Fibroblast of pulmonary artery (primary cell): ENCODE results near the gene DLAT.

Experiments used
- DNase-seq: peaks from one replicate; pipeline ENCODE4 v3.0.0-alpha.2; 2010; ENCODE audit warnings: low read depth
- H3K4me3 ChIP-seq: replicated peaks from 2 replicates; pipeline ENCODE4 v1.5.1; 2011; ENCODE audit warnings: low read depth, mild to moderate bottlenecking, control low read depth, low read length, moderate library complexity
- TF ChIP-seq, protein P1 (sequence below): IDR thresholded peaks from 2 replicates; pipeline ENCODE4 v1.5.1; 2011; ENCODE audit warnings: mild to moderate bottlenecking, control low read depth, low read length, inconsistent platforms; ENCODE audit errors: missing control alignments

DLAT gene

DNA sequence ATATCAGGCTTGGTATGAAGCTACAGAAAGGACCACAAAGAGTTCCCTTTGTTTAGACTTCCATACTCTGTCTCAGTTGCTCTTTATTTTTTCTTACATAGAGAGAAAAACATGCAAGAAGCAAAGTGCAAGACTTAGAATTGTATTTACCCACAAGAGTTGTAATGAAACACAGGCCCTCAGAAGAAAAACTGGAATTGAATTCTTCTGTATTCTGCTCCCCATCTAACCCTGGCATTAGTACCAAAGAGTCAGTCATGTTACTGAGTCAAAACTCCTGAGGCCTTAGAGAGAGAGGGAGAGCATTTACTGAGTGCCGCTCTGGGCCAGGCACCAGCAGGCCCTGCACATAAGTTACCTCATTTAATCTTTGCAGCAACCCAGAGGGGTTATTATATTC, 43.9 kb upstream of the DLAT start:
- H3K4me3 ChIP-seq, result no peak overlapping the region
- TF ChIP-seq, protein P1, sequence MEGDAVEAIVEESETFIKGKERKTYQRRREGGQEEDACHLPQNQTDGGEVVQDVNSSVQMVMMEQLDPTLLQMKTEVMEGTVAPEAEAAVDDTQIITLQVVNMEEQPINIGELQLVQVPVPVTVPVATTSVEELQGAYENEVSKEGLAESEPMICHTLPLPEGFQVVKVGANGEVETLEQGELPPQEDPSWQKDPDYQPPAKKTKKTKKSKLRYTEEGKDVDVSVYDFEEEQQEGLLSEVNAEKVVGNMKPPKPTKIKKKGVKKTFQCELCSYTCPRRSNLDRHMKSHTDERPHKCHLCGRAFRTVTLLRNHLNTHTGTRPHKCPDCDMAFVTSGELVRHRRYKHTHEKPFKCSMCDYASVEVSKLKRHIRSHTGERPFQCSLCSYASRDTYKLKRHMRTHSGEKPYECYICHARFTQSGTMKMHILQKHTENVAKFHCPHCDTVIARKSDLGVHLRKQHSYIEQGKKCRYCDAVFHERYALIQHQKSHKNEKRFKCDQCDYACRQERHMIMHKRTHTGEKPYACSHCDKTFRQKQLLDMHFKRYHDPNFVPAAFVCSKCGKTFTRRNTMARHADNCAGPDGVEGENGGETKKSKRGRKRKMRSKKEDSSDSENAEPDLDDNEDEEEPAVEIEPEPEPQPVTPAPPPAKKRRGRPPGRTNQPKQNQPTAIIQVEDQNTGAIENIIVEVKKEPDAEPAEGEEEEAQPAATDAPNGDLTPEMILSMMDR, result no peak
- no peak for DNase-seq

DNA sequence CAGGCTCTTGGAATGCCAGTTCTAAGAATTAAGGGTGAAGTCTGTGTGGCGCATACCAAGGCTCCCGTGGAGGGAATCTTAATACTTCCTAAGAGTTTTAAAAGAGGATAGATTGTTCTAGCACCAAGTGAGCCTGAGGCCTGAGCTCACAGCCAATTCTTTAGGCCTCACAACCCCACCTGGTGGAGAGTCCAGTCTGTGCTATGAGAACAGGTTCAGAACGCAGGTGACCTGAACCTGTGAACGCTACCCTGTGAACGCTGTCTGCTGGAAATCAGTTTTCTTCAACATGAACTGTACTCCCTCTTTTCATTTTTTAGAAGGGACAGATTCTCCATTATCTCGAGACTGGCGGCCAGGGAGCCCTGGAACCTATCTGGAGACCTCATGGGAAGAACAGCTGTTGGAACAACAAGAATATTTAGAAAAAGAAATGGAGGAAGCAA, 43.2 kb upstream of the DLAT start:
- no peak overlapping the region for H3K4me3 ChIP-seq
- TF ChIP-seq, protein P1, result peak; percentile 75
- peak; percentile 65 for DNase-seq

DNA sequence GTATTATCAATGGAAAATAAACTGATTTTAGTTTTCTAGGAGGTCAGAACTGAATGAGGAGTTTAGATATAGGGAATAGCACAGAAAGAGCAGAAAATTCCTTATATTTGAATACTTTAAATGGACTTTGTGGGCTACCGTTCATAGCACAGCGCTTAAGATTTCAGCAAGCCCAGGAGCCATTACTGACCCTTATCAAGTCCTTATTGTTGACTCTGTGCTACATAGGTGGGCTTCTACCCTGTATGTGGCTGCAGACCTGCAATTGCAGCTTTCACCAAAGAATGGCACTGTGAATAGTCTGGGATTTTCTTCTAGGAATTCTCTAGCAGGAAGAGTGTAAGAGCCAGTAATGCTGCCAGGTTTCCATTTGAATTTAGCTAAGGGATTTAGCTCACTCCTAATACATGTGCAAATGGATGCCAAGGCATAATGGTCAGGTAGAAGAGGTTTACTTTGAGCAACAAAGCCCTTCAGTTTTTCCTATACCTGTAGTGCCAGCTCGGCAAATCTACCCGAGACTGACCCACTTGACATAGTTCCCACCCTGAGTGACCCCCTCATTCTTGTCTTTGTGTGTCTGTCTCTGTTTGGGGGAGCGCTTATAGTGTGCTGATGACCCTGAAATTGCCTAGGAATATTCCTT, 42.5 kb upstream of the DLAT start:
- no peak overlapping the region for H3K4me3 ChIP-seq
- DNase-seq, result no peak
- TF ChIP-seq, protein P1, result no peak

DNA sequence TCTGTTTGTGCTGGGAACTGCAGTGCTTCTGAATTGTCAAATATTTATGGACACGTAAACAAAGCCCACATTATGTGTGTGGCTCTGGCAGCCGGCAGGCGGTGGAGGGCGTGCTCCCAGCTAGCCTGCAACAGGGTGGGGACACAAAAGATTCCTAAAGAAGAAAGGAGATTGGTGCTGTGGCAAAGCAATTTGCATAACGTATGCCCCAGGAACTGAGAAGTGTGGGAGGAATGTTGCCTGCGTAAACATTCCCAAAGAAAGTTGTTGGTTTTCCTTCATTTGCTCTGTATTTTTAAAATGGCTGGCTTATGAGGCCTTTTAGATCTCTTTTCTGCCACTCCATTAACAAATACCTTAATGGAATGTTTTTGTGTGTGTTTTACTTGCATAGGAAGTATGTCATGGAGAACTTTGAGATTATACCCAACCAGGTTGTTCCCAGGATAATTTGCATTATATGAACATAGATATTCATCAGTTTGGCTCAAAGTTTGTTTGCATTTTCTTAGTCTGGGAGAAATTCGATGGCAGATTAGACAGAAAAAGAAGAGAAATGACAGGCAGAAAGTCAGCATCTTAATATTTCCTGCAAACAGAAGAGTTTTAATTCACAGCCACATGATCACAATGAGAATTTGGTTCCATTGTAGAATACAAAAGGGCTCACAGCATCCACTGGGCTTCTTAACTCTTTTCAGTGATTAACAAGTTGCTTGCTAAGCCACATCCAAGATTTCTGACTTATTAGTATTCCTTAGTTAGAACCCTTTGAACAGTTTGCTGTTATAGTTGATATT, 41.8 kb upstream of the DLAT start:
- no peak overlapping the region for H3K4me3 ChIP-seq
- no peak for DNase-seq
- TF ChIP-seq, protein P1, result no peak

DNA sequence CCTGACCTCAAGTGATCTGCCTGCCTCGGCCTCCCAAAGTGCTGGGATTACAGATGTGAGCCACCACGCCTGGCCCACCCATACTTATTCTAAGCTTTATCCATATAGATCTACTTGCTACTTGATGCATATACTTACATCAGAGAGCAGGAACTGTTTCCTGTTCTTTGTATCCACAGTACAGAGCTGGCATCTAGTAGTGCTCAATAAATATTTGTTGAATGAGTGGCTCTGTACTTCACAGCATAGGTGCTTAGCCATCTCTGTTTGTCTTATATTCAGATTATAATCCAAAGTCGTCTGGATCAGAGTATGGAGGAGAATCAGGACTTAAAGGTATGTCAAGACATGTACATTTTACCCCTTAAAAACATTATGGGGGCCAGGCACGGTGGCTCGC, 38.6 kb upstream of the DLAT start:
- no peak for DNase-seq
- TF ChIP-seq, protein P1, result no peak
- H3K4me3 ChIP-seq, result no peak overlapping the region

DNA sequence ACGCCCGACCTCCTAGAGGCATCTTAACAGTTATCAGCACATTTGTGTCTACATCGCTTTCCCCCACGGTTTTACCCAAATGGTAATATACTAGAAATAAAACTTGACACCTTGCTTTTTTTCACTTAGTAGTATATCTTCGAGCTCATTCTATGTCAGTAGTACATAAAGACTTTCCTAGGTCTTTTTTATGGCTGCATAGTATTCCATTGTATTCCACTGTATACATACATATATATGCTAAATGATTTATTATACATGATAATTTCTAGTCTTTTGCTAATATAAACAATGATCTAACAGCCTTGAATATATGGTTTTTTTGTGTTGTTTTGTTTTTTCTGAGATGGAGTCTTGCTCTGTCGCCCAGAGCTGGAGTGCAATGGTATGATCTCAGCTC, 34.8 kb upstream of the DLAT start:
- H3K4me3 ChIP-seq, result no peak overlapping the region
- TF ChIP-seq, protein P1, result no peak
- DNase-seq, result no peak
